SK-MEL-5 (cell line): ENCODE measurements around the gene VAMP4. TPM values are rescaled to one million over a fixed set of nuclear protein-coding genes. Genes with fewer than 3 reads are reported as not detected.
A peak's percentile ranks its signal among the peaks of the same experiment; 100 is the strongest.
"Not testable (repeated sequence)": the region's sequence is repeated elsewhere in the genome, so short reads cannot be mapped to it uniquely, and the experiment has no call there.

Experiments used
- DNase-seq: peaks from one replicate; pipeline ENCODE4 v3.0.0-alpha.2; 2016; ENCODE audit warnings: low read depth, low spot score
- in situ Hi-C: cut with HindIII; loops from 2 replicates; pipeline ENCODE4 v1.10.0; 2016; ENCODE audit warnings: low sequenced_read_pairs, high pct_unique_total_duplicates, low pct_unique_long_range_greater_than_20kb
- small RNA-seq, 2 experiments: library from RNA; depleted of rRNA; stranded (forward); fragments of <200 nt; gene quantifications; one replicate each; pipeline ENCODE3, GENCODE V24; 2014
- total RNA-seq: library from RNA; depleted of rRNA; stranded (reverse); fragments of >200 nt; shearing (Covaris generic); gene quantifications from 2 replicates; pipeline ENCODE4 v1.2.3, GENCODE V29; 2014; rRNA removed

Gene VAMP4
- total RNA-seq, 1 experiment from 2014 or later: 5.5 TPM

- no peak for DNase-seq
- in situ Hi-C loops: no loop called here
Measured at GRCh38 chr1:171664976-171665375, 76.9 kb downstream of the VAMP4 start.

- in situ Hi-C loops: no loop called here
- DNase-seq: no peak
Measured at GRCh38 chr1:171663854-171664575, 77.8 kb downstream of the VAMP4 start.

- in situ Hi-C loops: no loop called here
- no peak for DNase-seq
Measured at GRCh38 chr1:171663036-171663853, 78.6 kb downstream of the VAMP4 start.

DNA sequence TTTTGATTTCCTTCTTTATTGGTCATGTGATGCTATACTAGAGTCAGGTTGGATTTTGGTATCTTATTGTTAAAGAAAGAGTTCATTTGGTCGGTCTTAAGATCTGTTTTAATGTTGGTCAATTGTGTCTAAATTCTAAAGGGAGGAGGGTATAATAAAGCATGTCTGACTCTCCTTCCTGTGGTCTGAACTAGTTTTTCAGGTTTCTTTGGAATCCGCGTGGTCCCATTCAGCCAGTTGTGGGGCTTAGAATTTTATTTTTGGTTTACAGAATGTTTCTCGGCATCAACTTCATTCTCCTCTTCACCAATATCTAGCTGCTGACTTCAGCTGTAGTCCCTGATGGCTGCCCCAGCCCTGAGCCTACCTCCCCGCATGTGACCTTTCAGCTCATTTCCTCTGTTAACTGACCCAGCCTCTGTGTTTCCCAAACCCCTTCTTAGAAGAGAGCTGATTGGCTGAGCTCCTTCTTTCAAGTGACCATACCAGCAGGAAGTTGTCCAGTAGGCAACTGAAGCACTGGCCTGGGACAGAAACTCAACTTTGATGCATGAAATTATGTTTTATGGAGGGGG, 80.7 kb downstream of the VAMP4 start:
- no peak for DNase-seq
- in situ Hi-C loops: no loop called here

DNA sequence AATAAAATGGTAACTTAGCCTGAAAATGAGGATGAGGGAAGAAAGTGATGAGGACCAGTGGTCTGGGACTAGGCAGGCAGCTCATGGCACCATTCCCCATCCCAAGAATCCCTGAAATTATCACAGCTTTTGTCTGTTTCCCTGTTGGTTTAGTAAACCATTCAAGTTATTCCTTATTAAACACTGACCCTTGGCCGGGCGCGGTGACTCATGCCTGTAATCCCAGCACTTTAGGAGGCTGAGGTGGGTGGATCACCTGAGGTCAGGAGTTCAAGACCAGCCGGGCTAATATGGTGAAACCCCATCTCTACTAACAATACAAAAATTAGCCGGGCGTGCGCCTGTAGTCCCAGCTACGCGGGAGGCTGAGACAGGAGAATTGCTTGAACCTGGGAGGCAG, 85.7 kb downstream of the VAMP4 start:
- DNase-seq, in situ Hi-C loops: not testable (repeated sequence)

DNA sequence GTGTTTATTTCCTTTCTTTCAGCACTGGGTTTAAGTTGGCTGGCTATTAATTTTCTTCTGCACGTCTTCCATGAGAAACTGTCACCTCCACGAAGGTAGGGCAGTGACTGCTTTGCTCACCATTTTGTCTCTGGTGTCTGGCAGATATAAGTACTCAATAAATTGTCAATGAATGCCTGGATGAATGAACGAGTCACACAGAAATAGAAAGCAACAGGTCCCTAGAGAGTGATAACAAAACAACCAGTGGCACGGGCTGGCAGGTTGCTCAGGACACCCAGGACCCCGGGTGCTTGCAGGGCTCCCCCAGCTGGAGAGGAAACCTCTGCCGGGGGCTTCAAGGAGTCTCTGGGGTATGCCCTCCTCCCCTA, 86.1 kb downstream of the VAMP4 start:
- no peak for DNase-seq
- in situ Hi-C loops: no loop called here

DNA sequence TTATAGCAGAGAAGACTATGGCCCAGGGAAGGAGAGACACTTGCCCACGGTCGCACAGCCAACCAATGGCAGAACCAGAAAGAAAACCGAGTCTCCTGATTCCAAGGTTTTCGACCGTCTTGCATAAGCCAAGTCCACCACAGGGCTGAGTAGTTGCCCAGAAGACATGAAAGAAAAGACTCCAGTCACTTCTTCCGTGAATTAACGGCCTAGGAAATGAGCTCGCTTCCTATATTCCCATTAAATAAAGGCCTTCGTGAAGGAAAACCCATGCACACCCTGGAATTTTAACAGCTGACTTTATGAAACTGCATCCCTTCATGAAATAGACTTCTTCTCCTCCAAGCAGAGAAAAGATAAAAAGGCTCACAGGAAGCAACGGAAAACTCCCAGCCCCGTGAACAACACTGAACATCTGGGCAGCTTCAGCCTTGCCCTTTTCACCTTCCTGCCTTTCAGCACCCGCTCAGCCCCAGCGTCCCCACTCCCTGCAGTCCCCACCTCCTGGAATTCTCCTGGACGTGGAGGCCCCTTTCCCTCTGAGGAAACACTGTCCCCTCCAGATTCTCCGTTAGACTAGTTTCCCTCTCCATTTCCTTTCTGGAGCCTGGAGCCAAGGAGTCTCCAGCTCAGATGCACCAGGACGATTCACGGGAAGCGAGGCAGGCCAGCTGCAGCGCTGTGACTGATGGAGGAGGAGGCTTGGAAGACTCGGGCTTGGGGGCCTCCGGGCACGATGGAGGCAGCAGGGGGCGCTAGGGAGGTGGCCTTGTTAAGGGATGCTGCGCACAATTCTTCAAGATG, 86.7 kb downstream of the VAMP4 start:
- in situ Hi-C loops: no loop called here
- DNase-seq: peak; percentile 81

DNA sequence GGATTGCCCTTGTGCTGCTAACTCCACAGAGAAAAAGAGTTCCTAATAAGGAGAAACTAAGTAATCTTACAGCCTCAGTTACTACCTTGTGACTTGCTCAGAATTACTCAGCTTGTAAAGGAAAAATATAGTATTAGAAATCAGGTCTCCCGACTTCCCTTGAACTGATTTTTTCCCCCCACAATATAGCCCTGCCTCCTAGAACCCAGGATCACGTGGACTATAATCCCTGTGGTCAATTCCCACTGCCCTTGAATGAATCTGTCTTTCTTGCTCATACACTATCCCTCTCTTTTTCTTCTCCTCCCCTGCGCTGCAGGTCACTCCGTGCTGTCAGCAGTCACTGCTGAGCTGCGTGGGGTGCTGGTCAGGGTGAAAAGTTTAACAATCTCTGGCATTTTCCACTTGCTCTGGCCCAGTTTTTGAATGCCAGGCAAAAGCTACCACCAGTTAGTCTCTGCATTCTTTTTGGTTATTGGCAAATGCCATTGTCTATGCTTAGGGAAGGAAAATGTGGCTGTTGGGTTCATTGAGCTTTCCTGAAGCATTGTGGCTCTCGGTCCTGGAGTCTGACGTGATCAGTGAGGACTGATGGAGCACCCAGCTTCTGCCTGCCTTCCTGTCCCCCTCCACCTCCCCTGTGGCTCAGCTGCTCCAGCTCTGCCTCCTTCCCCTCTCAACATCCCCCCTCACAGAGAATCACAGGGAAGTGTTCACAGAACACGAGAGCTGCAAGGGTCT, 87.5 kb downstream of the VAMP4 start:
- DNase-seq: peak; percentile 35
- in situ Hi-C loops: no loop called here

- peak; percentile 8 for DNase-seq
- in situ Hi-C loops: no loop called here
Measured at GRCh38 chr1:171653796-171654195, 88.1 kb downstream of the VAMP4 start.

DNA sequence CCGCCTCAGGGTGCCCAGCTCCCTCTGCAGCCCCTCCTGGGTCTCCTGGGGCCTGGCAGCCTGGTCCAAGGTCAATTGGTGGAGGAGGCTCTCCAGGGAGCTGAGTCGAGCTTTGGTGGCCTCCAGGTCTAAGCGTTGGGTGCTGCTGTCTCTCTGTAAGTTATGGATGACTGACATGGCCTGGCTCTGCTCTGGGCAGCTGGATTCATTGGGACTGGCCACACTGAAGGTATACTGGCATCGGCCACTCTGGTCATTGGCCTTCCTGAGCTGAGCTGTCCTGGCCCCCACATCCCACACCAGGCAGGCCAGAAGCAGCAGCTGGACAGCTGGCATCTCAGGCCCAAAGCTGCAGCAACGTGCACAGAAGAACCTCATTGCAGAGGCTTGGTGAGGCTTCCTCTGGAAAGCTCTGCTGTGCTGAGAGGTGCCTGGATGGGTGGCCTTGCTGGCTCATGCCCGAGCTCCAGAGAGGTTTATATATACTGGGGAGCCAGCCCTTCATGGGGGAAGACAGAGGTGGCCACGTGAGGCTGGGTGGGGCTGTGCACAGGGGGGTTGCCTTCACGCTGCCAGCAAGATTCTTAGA, 89.5 kb downstream of the VAMP4 start, which contains the start of gene MYOC:
Gene MYOC, minus strand, starts transcription at position 455 of the 589 bp plus-strand sequence. Its CDS starts 77 bp downstream, at position 378.
- in situ Hi-C loops: no loop called here
- DNase-seq: no peak

Small RNA genes lying within 50 kb of the gene (small RNA-seq; reads per million reads assigned to genes)
- gene RF00601: 0 reads per million in 2 experiments

Other genes with a start within 250 kb of the VAMP4 start
- gene MYOCOS, start 119.8 kb downstream of the VAMP4 start, total RNA-seq: not detected in 2 replicates
- gene MYOC, start 89.4 kb downstream of the VAMP4 start, total RNA-seq: not detected in 2 replicates
- 38.4 and 39.3 TPM in 2 replicates for gene METTL13, start 39.6 kb upstream of the VAMP4 start, total RNA-seq
- 0.56 and 0.79 TPM in 2 replicates for gene DNM3, start 99.4 kb upstream of the VAMP4 start, total RNA-seq